OCI-LY7 (cell line): ENCODE data around the gene PLEKHH3. TPM values are rescaled to one million over a fixed set of nuclear protein-coding genes. Genes with fewer than 3 reads are reported as not detected.

Experiments
- BruUV-seq: library from RNA; stranded (reverse); fragments of 400-500 nt; replicated peaks from 2 replicates; lab custom pipeline; 2021; lab: Mats Ljungman, UMichigan
- CTCF ChIA-PET: fragments of 300-600 bp; sonication (Branson Sonifier 250); formaldehyde crosslinking; loops from one replicate; lab custom pipeline; 2022; ENCODE audit warnings: antibody characterized with exemption; ENCODE audit not compliant: unreplicated experiment; lab: Charles Lee
- POLR2A ChIA-PET: fragments of 300-600 bp; sonication (Branson Sonifier 250); formaldehyde crosslinking; loops from one replicate; lab custom pipeline; 2022; ENCODE audit warnings: antibody characterized with exemption; lab: Charles Lee
- DNase-seq: peaks from one replicate; pipeline ENCODE4 v3.0.0-alpha.2; 2015; ENCODE audit warnings: low spot score
- H2AFZ ChIP-seq: fragments of 200-600 bp; sonication (generic), shearing (Covaris generic); 2 replicates; pipeline ENCODE4 v1.6.1; 2014; ENCODE audit warnings: mild to moderate bottlenecking, antibody characterized with exemption, low read length, moderate library complexity
- H3K27ac ChIP-seq: fragments of 200-600 bp; sonication (generic); 2 replicates; pipeline ENCODE4 v1.5.1; 2014; ENCODE audit warnings: mixed run types, low read depth, mild to moderate bottlenecking, moderate library complexity, low read length, inconsistent platforms; ENCODE audit not compliant: poor library complexity, severe bottlenecking
- H3K36me3 ChIP-seq: fragments of 200-600 bp; sonication (generic); 2 replicates; pipeline ENCODE4 v1.6.1; 2014; ENCODE audit warnings: mild to moderate bottlenecking, antibody characterized with exemption, low read length, moderate library complexity, mixed read lengths; ENCODE audit not compliant: insufficient read depth
- H3K4me1 ChIP-seq: fragments of 200-600 bp; sonication (generic); 2 replicates; pipeline ENCODE4 v1.5.1; 2014; ENCODE audit warnings: mild to moderate bottlenecking, low read length; ENCODE audit not compliant: insufficient read depth, poor library complexity, severe bottlenecking
- H3K4me2 ChIP-seq: fragments of 200-600 bp; sonication (generic); 2 replicates; pipeline ENCODE4 v1.6.1; 2014; ENCODE audit warnings: mild to moderate bottlenecking, low read length
- H3K4me3 ChIP-seq: fragments of 200-600 bp; sonication (generic); 2 replicates; pipeline ENCODE4 v1.5.1; 2014; ENCODE audit warnings: mild to moderate bottlenecking, low read depth, low read length; ENCODE audit not compliant: poor library complexity, severe bottlenecking
- H3K79me2 ChIP-seq: fragments of 200-600 bp; sonication (generic); 2 replicates; pipeline ENCODE4 v1.6.1; 2016; ENCODE audit warnings: low read depth, mild to moderate bottlenecking, low read length, moderate library complexity, mixed read lengths; ENCODE audit not compliant: insufficient read depth
- H3K9me2 ChIP-seq: fragments of 200-600 bp; sonication (generic); 2 replicates; pipeline ENCODE4 v1.6.1; 2016; ENCODE audit warnings: mild to moderate bottlenecking, low read length, mixed read lengths; ENCODE audit not compliant: insufficient read depth
- H3K9me3 ChIP-seq: fragments of 200-600 bp; sonication (generic); 2 replicates; pipeline ENCODE4 v1.6.1; 2014; ENCODE audit warnings: mild to moderate bottlenecking, mixed run types, low read length, mixed read lengths
- H4K20me1 ChIP-seq: fragments of 200-600 bp; sonication (generic); 2 replicates; pipeline ENCODE4 v1.6.1; 2014; ENCODE audit warnings: mild to moderate bottlenecking, antibody characterized with exemption, low read length, moderate library complexity, mixed read lengths; ENCODE audit not compliant: insufficient read depth
- CTCF ChIP-seq: fragments of 200-600 bp; sonication (generic); conservative IDR thresholded peaks from 2 replicates; pipeline ENCODE4 v1.5.1; 2014; ENCODE audit warnings: mild to moderate bottlenecking, antibody characterized with exemption, low read length, moderate library complexity, mixed read lengths
- EZH2phosphoT487 ChIP-seq: fragments of 200-600 bp; sonication (generic); IDR thresholded peaks from 2 replicates; pipeline ENCODE4 v1.6.1; 2018; ENCODE audit warnings: low read depth, borderline replicate concordance, mild to moderate bottlenecking, mixed run types, antibody characterized with exemption, low read length, moderate library complexity, mixed read lengths
- intact Hi-C: fragments of 100-400 bp; cut with micrococcal nuclease; formaldehyde crosslinking; loops from one replicate; pipeline ENCODE4 v1.10.0; 2022; ENCODE audit not compliant: unreplicated experiment
- total RNA-seq, 2 experiments: library from RNA; depleted of rRNA in 1 of 2; stranded (reverse); fragments of >200 nt in 1 of 2; shearing (Covaris generic) in 1 of 2; gene quantifications; 2 replicates each; pipeline ENCODE4 v1.2.3, GENCODE V29; 2014 to 2022

PLEKHH3 gene
- total RNA-seq, 2 experiments from 2014 or later, result 24.4 to 47.5 TPM

GRCh38 chr17:42669977-42670788 is 6.6 kb downstream of the PLEKHH3 start:
- Histone ChIP-seq H3K79me2 (no peaks in the 10 kb centered on the region), H3K4me2 (peak overlapping the region; percentile 8; the same call in 1 of the 2 replicates), H3K9me3 (no peaks in the 10 kb centered on the region), H4K20me1 (no peaks in the 10 kb centered on the region), H3K9me2 (no peaks in the 10 kb centered on the region), H3K36me3 (peaks cover 27% of the 10 kb centered on the region), H3K4me1 (peaks cover 17% of the 10 kb centered on the region), H3K27ac (no peak overlapping the region), H3K4me3 (no peak overlapping the region), H2AFZ (no peak overlapping the region)
- no peak for DNase-seq
- ChIA-PET CTCF (no interaction called here), POLR2A (interaction anchor here (0.7 kb wide), 1 partner anchor 797 kb away, joined by 3 read pairs; no protein-coding TSS in a partner anchor)
- TF ChIP-seq CTCF (no peak), EZH2phosphoT487 (no peak)
- no TSS peak for BruUV-seq
- intact Hi-C loops, result no loop called here

- Histone ChIP-seq H3K4me1 (peaks cover 12% of the 10 kb centered on the region), H3K79me2 (no peaks in the 10 kb centered on the region), H3K27ac (no peak overlapping the region), H4K20me1 (no peaks in the 10 kb centered on the region), H3K9me3 (no peaks in the 10 kb centered on the region), H2AFZ (no peak overlapping the region), H3K4me2 (no peak overlapping the region), H3K4me3 (no peak overlapping the region), H3K36me3 (peaks cover 27% of the 10 kb centered on the region), H3K9me2 (no peaks in the 10 kb centered on the region)
- no peak for DNase-seq
- intact Hi-C loops, result no loop called here
- ChIA-PET POLR2A (no interaction called here), CTCF (interaction anchor here (1.1 kb wide), 1 partner anchor 33 kb away, joined by 3 read pairs; no protein-coding TSS in a partner anchor)
- TF ChIP-seq EZH2phosphoT487 (no peak), CTCF (no peak)
- BruUV-seq, result no TSS peak
These were observed 7.2 kb downstream of the PLEKHH3 start for GRCh38 chr17:42669705-42669976.
